PFSK-1 (cell line): ENCODE measurements around the gene SYNJ2.
A peak's percentile ranks its signal among the peaks of the same experiment; 100 is the strongest.

Experiments used
- FOXP2 ChIP-seq: optimal IDR thresholded peaks from 2 replicates; pipeline ENCODE3; 2011; ENCODE audit warnings: borderline replicate concordance, control low read depth, inconsistent platforms; ENCODE audit not compliant: insufficient read depth; ENCODE audit errors: extremely low read length, extremely low read depth
- POLR2AphosphoS5 ChIP-seq: IDR thresholded peaks from 2 replicates; pipeline ENCODE4 v1.6.1; 2012; ENCODE audit warnings: low read depth, mild to moderate bottlenecking, control low read depth, low read length, moderate library complexity
- REST ChIP-seq, 2 experiments: IDR thresholded peaks; 2 replicates each; pipeline versions ENCODE4 v1.6.1 to v1.8.0; 2011 to 2012; ENCODE audit warnings: low read depth in 2 of 2, low read length in 2 of 2, control low read depth in 1 of 2, inconsistent platforms in 1 of 2, mild to moderate bottlenecking in 1 of 2, moderate library complexity in 1 of 2; ENCODE audit not compliant: insufficient read depth in 1 of 2
- SIN3A ChIP-seq: IDR thresholded peaks from 2 replicates; pipeline ENCODE4 v1.6.1; 2012; ENCODE audit warnings: mild to moderate bottlenecking, low read length, moderate library complexity, borderline replicate concordance; ENCODE audit not compliant: insufficient read depth
- TAF1 ChIP-seq: IDR thresholded peaks from 2 replicates; pipeline ENCODE4 v1.6.1; 2012; ENCODE audit warnings: low read length, control low read depth, borderline replicate concordance; ENCODE audit not compliant: insufficient read depth

SYNJ2 gene

DNA sequence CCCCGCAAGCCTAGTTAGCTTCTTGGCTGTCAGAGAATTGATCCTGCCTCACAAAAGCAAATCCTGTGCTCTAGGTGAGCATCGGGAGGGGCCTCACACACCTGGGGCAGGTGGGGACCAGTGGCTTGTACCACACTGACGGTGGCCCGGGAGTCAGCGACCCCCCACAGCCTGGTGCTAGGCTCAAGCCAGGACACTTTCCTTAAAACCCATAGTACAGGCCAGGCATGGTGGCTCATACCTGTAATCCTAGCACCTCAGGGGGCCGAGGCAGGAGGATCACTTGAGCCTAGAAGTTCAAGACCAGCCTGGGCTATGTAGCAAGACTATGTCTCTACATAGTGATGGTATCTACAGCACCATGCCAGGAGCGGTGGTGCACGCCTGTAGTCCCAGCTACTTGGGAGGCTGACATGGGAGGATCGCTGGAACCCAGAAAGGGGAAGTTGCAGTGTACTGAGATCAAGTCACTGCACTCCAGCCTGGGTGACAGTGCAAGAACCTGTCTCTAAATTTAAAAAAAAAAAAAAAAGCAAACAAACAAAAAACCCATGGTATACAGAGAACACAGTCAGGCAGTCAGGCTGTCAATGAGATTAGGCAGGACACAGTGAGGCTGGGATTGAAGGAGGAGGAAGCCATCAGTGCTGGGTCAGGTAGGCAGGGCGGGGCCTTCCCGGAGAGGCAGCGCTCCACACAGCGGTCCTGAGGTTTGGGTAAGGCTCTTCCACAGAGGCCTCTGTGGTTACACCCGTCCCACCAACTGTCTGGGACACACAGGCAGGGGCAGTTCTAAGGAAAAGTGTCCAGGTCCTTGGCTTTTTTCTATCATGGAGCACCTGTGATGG lies 41.3 kb downstream of the SYNJ2 start:
- TF ChIP-seq SIN3A, result no peak
- no peak for TF ChIP-seq FOXP2
- no peak for TF ChIP-seq TAF1
- no peak for TF ChIP-seq POLR2AphosphoS5
- no peak for TF ChIP-seq REST (IDR thresholded peaks at IDR 0.05; ENCODE audit: insufficient read depth in 1 of 2, low read depth in 2 of 2, low read length in 2 of 2)

- no peak for TF ChIP-seq REST (IDR thresholded peaks at IDR 0.05; ENCODE audit: insufficient read depth in 1 of 2, low read depth in 2 of 2, low read length in 2 of 2)
- TF ChIP-seq POLR2AphosphoS5, result no peak
- no peak for TF ChIP-seq TAF1
- no peak for TF ChIP-seq SIN3A
- no peak for TF ChIP-seq FOXP2
These were observed 41.9 kb downstream of the SYNJ2 start for GRCh38 chr6:158023597-158023939.

- TF ChIP-seq TAF1 (no peak), FOXP2 (no peak), SIN3A (no peak), REST (IDR thresholded peaks at IDR 0.05; ENCODE audit: insufficient read depth in 1 of 2, low read depth in 2 of 2, low read length in 2 of 2) (no peak), POLR2AphosphoS5 (no peak)
These were observed 43.1 kb downstream of the SYNJ2 start for GRCh38 chr6:158024566-158025297.

- TF ChIP-seq FOXP2 (peak; percentile 95), SIN3A (no peak; the same call in 1 of the 2 replicates), REST (IDR thresholded peaks at IDR 0.05; ENCODE audit: insufficient read depth in 1 of 2, low read depth in 2 of 2, low read length in 2 of 2) (0 out of 4 replicates have a peak, but pooled peaks of 1 of the 2 experiments have one; percentile 38), TAF1 (no peak), POLR2AphosphoS5 (peak; percentile 23; the same call in 1 of the 2 replicates)
These were observed 44.6 kb downstream of the SYNJ2 start for GRCh38 chr6:158026054-158026900.
